GM19238 (cell line): Measurements from ENCODE around the gene TEX38.
"Not testable (repeated sequence)": the region's sequence is repeated elsewhere in the genome, so short reads cannot be mapped to it uniquely, and the experiment has no call there.

ENCODE experiments used
- DNase-seq: peaks from one replicate; pipeline ENCODE4 v3.0.0; 2011; ENCODE audit warnings: low spot score; ENCODE audit not compliant: insufficient read length

Gene TEX38

GRCh38 chr1:46687921-46688509 lies 16.4 kb downstream of the TEX38 start:
- no peak for DNase-seq

GRCh38 chr1:46689356-46689755 lies 17.7 kb downstream of the TEX38 start:
- no peak for DNase-seq

DNA sequence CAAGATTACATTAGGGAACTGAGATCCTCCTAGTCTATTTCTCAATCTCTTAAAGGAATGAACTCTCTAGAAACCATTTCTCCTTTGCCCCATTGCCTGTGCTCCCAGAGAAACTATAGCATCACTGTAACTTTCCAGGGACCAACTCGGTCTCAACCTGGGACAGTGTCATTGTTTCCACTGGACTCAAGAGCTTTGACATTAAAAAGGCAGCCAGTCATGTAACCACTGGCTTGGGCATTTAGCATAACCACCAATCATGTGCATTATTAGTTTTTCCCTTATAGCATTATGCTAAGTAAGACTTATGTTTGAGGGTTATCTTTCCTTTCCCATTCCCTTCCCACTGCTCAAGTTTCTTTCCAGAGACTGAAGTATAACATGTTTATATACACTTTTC lies 18.2 kb downstream of the TEX38 start:
- DNase-seq, result no peak

DNA sequence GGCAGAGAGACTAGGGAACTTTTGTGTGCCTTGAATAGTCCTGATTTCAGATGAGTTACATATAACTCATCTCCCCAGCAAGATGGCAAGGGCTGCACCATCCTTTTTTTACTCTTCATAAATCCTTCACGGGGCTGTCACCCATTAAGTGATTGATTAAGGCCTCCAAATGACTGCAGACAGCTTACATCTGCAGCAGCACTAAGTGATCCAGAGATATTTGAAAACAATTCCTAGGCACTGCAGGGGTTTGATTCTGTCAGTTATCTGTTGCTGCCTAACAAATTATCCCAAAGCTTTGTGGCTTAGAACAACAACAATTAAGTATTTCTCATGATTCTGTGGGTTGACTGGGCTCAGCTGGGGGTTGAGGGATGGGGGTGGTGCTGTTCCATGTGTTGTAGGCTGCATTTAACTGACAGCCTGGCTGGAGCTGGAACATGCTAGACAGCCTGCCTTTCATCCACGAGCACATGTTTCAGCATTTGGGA lies 19.3 kb downstream of the TEX38 start:
- DNase-seq, result no peak

DNA sequence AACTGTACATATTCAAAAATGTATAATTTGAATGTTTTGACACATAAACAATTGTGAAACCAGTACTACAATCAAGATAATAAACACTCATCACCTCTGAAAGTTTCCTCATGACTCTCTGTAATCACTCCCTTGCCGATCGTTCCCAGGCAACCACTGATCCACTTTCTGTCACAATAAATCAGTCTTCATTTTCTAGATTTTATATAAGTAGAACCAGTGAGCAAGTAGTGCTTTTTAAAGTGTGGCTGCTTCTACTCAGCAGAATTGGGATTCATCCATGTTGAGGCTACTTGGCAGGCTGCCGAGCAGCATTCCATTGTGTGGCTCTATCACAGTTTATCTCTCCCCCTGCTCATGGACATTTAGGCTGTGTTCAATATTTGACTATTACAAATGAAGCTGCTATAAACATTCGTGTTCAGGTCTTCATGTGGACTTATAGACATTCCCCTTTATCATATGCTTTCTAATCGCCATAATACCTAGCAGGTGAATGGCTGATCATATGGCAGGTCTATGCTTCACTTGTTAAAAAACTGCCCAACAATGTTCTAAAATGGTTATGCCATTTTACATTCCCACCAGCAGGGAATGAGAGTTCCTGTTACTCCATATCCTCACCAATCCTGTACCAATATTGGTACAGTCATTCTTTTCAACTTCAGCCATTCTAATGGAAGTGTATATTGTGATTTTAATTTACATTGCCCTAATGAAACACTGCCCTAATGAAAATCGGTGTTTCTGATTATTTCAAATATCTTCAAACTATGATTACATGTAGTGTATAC lies 20.5 kb downstream of the TEX38 start:
- no peak for DNase-seq

GRCh38 chr1:46692811-46693770 lies 21.4 kb downstream of the TEX38 start:
- no peak for DNase-seq

DNA sequence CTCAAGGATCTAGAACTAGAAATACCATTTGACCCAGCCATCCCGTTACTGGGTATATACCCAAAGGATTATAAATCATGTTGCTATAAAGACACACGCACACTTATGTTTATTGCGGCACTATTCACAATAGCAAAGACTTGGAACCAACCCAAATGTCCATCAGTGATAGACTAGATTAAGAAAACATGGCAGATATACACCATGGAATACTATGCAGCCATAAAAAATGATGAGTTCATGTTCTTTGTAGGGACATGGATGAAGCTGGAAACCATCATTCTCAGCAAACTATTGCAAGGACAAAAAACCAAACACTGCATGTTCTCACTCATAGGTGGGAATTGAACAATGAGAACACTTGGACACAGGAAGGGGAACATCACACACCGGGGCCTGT lies 23.0 kb downstream of the TEX38 start:
- DNase-seq, result not testable (repeated sequence)

- no peak for DNase-seq
Measured at GRCh38 chr1:46697053-46697452, 25.4 kb downstream of the TEX38 start.

GRCh38 chr1:46699666-46700065 lies 28.0 kb downstream of the TEX38 start:
- no peak for DNase-seq

- DNase-seq, result no peak
Measured at GRCh38 chr1:46703927-46704641, 32.4 kb downstream of the TEX38 start.

GRCh38 chr1:46705408-46705807 lies 33.8 kb downstream of the TEX38 start:
- DNase-seq, result no peak

- no peak for DNase-seq
Measured at GRCh38 chr1:46708121-46708520, 36.5 kb downstream of the TEX38 start.

DNA sequence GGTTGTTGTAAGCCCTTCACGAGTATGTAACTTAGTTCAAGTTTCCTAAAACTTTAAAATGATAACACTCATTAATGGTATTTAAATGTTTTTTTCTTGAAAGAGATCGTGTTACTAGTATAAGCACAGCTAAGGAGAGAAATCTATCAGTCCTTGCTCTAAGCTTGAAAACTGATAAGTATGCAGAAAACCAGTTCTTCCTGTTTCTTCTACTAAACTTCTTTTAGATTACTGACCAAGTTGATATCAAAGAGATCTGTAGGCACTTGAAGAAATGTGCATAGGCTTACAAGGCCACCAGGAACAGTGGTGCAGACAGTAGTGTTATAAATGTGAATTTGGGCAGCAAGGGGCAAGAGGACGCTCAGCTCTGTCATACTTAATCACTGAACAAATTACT lies 43.3 kb downstream of the TEX38 start:
- DNase-seq, result no peak

DNA sequence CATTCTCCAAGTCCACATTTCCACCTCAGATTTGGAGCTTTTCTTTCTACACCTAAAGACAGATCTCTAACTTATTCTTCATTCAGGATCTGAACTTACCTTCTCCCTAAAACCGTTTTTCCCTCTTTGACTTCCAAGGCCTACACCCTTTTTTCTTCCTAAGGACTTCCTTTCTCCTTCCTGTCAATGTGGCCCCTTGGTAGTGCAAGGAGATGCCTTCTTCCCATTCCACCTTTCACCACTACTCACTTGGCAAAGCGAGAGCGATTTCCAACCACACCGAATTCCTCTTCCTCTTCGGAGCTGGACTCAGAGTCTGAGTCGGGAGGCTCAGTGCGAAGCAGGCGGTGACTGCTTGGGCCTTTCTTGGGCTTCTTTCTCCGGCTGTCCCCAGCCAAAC lies 46.0 kb downstream of the TEX38 start:
- no peak for DNase-seq

- DNase-seq, result no peak
Measured at GRCh38 chr1:46718340-46718726, 46.7 kb downstream of the TEX38 start.

DNA sequence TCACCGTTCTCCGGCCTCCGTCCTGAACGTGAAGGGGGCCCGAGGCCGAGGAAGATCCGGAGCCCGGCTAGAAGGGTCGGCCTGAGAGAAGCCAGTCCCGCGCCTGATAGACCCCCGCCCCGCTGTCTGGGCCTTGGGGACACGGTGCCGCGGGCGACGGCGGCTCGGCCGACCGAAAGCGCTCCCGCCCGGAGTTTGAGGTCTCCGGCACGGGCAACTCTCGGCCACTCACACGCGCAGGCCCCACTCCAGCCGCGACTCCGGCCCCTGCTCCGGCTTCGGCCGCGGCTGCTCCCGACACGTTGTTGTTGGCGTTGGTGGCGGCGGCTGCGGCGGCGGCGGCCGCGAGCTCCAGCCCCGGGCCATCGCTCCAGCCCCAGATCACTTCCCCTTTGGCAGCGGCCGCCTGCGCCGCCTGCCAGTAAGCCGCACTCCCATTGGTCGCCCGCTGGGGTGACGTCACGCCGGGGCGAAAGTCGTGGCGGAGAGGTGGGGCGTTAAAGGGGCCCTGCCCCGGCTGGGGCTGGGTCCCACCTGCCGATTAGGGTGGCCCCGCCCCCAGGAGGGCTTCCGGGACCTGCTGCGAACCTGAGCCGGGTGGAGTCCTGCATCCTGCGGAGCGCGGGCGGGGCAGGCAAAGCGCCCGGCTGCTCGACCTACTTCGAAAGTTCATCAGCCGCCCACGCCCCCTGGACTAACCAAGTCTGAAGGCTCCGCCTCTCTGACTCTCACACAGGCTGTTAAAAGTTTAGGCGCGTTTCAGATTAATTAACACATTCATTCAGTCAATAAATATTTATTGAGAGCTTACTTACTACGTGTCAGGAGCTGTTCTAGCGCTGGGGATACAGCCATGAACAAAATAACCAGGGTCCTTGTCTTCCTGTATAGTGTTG lies 47.3 kb downstream of the TEX38 start, which contains the start of gene EFCAB14:
TSS of gene EFCAB14 (minus strand) at position 388 of the 896 bp plus-strand sequence. CDS start 1,027 bp downstream, outside the sequence.
- DNase-seq, result peak; percentile 91

- no peak for DNase-seq
Measured at GRCh38 chr1:46719689-46720088, 48.0 kb downstream of the TEX38 start.

DNA sequence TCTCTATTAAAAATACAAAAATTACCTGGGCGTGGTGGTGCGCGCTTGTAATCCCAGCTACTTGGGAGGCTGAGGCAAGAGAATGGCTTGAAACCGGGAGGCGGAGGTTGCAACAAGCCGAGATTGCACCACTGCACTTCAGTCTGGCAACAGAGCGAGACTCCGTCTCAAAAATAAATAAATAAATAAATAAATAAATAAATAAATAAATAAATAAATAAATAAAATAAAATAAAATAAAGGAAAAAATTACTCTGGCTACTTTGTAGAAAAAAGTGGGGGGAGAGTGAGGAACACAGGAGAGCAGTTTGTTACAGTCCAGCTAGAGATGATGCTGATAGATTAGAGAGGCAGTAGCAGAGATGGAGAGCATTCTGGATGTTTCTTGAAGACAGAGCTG lies 48.7 kb downstream of the TEX38 start:
- DNase-seq, result not testable (repeated sequence)

- DNase-seq, result no peak
Measured at GRCh38 chr1:46721204-46721603, 49.5 kb downstream of the TEX38 start.

DNA sequence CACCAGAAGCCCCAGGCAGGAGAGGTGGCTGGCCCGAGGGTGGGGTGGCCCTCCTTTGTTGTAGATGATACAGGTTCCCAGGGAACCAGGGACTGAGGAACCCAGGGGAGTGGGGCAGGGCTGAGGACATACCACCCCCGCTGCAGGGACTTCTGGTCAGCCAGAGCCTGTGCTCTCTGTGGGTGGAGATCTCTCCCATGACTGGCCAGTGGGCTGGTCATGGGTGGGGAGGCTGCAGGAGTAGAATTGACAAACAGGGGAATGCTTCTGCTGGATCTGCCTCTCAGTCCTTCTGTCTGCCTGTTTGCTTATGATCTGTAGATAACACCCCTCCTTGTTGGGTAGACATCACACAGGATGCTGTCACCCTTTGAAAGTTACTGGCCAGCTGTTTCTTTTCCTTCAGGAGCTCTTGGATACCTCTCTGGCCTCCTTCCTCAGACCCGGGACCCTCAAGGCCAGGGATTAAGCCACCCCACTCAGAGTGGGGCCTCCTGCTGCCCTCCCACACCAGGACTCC lies 50.1 kb downstream of the TEX38 start:
- no peak for DNase-seq
